ENCODE results near the gene BLOC1S6.

- peak in 3 of 4 donors; percentile 28 to 80 (median 63) for TF ChIP-seq POLR2A (IDR thresholded peaks at IDR 0.05)
- TF ChIP-seq CTCF (IDR thresholded peaks at IDR 0.05), result no peak
Observed at GRCh38 chr15:45587095-45587862, at the start of gene BLOC1S6.

Data from esophagus squamous epithelium (tissue), 4 donors.